ENCODE data around the gene GMCL1. TPM values are rescaled to one million over a fixed set of nuclear protein-coding genes. Genes with fewer than 3 reads are reported as not detected.

The GMCL1 gene
- total and polyA plus RNA-seq, 9 of the 15 experiments (the other 6 are each of a cell fraction or from before 2014, with no cell fraction given) = 7.0 to 27.3 (median 15.4) TPM

- TF ChIP-seq ZBTB7A (IDR thresholded peaks at IDR 0.05; ENCODE audit: borderline replicate concordance, control insufficient read depth, low read depth, low read length) (no peak), POLR2H (tag; IDR thresholded peaks at IDR 0.05; ENCODE audit: low read depth) (peak; percentile 75; the same call in 1 of the 2 replicates), MYC (IDR thresholded peaks at IDR 0.05; ENCODE audit: low read depth, low read length) (no peak), MYC (CRISPR knock-in tag; IDR thresholded peaks at IDR 0.05; ENCODE audit: borderline replicate concordance, low read depth) (0 out of 2 replicates have a peak, but pooled peaks have one; percentile 9), HDGF (IDR thresholded peaks at IDR 0.05) (no peak), ZNF609 (CRISPR knock-in tag; IDR thresholded peaks at IDR 0.05; ENCODE audit: borderline replicate concordance) (no peak), SMARCA4 (IDR thresholded peaks at IDR 0.05) (0 out of 2 replicates have a peak, but pooled peaks have one; percentile 26), ZKSCAN1 (IDR thresholded peaks at IDR 0.05; ENCODE audit: low read depth, low read length) (no peak), ZFP30 (CRISPR knock-in tag; IDR thresholded peaks at IDR 0.05; ENCODE audit: borderline replicate concordance) (no peak), SRSF3 (IDR thresholded peaks at IDR 0.05; ENCODE audit: insufficient read depth, low read length) (no peak), RBM17 (IDR thresholded peaks at IDR 0.05; ENCODE audit: borderline replicate concordance, low read depth, low read length) (no peak), ATF1 (CRISPR knock-in tag; IDR thresholded peaks at IDR 0.05) (no peak), ATF1 (tag; IDR thresholded peaks at IDR 0.05) (no peak), U2AF2 (optimal IDR thresholded peaks at IDR 0.05; ENCODE audit: low read depth, low read length) (no peak), ZNF707 (CRISPR knock-in tag; conservative IDR thresholded peaks at IDR 0.05) (no peak), ZC3H8 (IDR thresholded peaks at IDR 0.05) (no peak), ZNF561 (CRISPR knock-in tag; conservative IDR thresholded peaks at IDR 0.05) (no peak), ASH1L (IDR thresholded peaks at IDR 0.05; ENCODE audit: borderline replicate concordance, low read depth, partially characterized antibody) (no peak), PHF8 (IDR thresholded peaks at IDR 0.05; ENCODE audit: borderline replicate concordance, low read length) (no peak), DMBX1 (CRISPR knock-in tag; IDR thresholded peaks at IDR 0.05; ENCODE audit: borderline replicate concordance) (no peak), ZNF24 (IDR thresholded peaks at IDR 0.05) (no peak), MED1 (CRISPR knock-in tag; IDR thresholded peaks at IDR 0.05; ENCODE audit: borderline replicate concordance) (no peak), BACH1 (tag; IDR thresholded peaks at IDR 0.05) (no peak), ZNF324 (CRISPR knock-in tag; IDR thresholded peaks at IDR 0.05) (no peak), SFPQ (IDR thresholded peaks at IDR 0.05; ENCODE audit: low read depth, low read length) (no peak), TCF3 (CRISPR knock-in tag; IDR thresholded peaks at IDR 0.05) (no peak)
Measured at GRCh38 chr2:69828938-69829255, 563 bp upstream of the GMCL1 start (continued).
